ENCODE data around the gene TTPAL.

- TF ChIP-seq, protein P1, sequence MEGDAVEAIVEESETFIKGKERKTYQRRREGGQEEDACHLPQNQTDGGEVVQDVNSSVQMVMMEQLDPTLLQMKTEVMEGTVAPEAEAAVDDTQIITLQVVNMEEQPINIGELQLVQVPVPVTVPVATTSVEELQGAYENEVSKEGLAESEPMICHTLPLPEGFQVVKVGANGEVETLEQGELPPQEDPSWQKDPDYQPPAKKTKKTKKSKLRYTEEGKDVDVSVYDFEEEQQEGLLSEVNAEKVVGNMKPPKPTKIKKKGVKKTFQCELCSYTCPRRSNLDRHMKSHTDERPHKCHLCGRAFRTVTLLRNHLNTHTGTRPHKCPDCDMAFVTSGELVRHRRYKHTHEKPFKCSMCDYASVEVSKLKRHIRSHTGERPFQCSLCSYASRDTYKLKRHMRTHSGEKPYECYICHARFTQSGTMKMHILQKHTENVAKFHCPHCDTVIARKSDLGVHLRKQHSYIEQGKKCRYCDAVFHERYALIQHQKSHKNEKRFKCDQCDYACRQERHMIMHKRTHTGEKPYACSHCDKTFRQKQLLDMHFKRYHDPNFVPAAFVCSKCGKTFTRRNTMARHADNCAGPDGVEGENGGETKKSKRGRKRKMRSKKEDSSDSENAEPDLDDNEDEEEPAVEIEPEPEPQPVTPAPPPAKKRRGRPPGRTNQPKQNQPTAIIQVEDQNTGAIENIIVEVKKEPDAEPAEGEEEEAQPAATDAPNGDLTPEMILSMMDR (IDR thresholded peaks at IDR 0.05) = no peak
- TF ChIP-seq POLR2A (IDR thresholded peaks at IDR 0.05) = no peak
Observed at GRCh38 chr20:44430270-44431065, 45.2 kb upstream of the TTPAL start.
